K562 (cell line): Measurements from ENCODE around the gene C21orf58. TPM values are rescaled to one million over a fixed set of nuclear protein-coding genes. Genes with fewer than 3 reads are reported as not detected.

Source experiments
- CREB5 ChIP-seq: fragments of 250-450 bp; sonication (Bioruptor Pico); IDR thresholded peaks from 2 replicates; pipeline ENCODE4 v1.5.0; 2020; ENCODE audit warnings: mild to moderate bottlenecking
- FIP1L1 ChIP-seq: fragments of 200-400 bp; formaldehyde crosslinking; IDR thresholded peaks from 2 replicates; pipeline ENCODE4 v1.6.1; 2018; ENCODE audit warnings: mild to moderate bottlenecking, low read depth, low read length; ENCODE audit not compliant: poor library complexity, severe bottlenecking
- FOXJ3 ChIP-seq: sonication (generic); formaldehyde crosslinking; IDR thresholded peaks from 2 replicates; pipeline ENCODE4 v1.4.0; 2020; ENCODE audit warnings: mild to moderate bottlenecking, missing genetic modification reagents
- FUS ChIP-seq: fragments of 200-400 bp; formaldehyde crosslinking; optimal IDR thresholded peaks from 2 replicates; pipeline ENCODE3; 2017; ENCODE audit warnings: low read depth, low read length
- HLTF ChIP-seq: fragments of 450-650 bp; IDR thresholded peaks from 2 replicates; pipeline ENCODE4 v1.6.1; 2016
- KLF16 ChIP-seq: IDR thresholded peaks from 2 replicates; pipeline ENCODE4 v1.6.1; 2016; ENCODE audit warnings: antibody characterized with exemption
- MEIS2 ChIP-seq: fragments of 450-650 bp; IDR thresholded peaks from 2 replicates; pipeline ENCODE4 v1.6.1; 2014; ENCODE audit warnings: mild to moderate bottlenecking; ENCODE audit not compliant: partially characterized antibody
- MIER1 ChIP-seq: fragments of 450-650 bp; IDR thresholded peaks from 2 replicates; pipeline ENCODE4 v1.6.1; 2016; ENCODE audit warnings: antibody characterized with exemption, mild to moderate bottlenecking, low read depth
- MXD1 ChIP-seq: fragments of 250-450 bp; sonication (Bioruptor Pico); IDR thresholded peaks from 2 replicates; pipeline ENCODE4 v1.8.0; 2021; ENCODE audit warnings: borderline replicate concordance, mild to moderate bottlenecking, moderate library complexity; ENCODE audit not compliant: poor library complexity, severe bottlenecking
- NR4A1 ChIP-seq, 2 experiments: fragments of 250-450 bp in 1 of 2; fragments of 450-650 bp in 1 of 2; sonication (Bioruptor Pico) in 1 of 2; IDR thresholded peaks; 2 replicates each; pipeline versions ENCODE4 v1.4.0 to v1.6.1; 2016 to 2020; ENCODE audit warnings: mild to moderate bottlenecking in 2 of 2, missing compliant biosample characterization in 1 of 2, missing genetic modification characterization in 1 of 2, moderate library complexity in 1 of 2
- NRF1 ChIP-seq, 2 experiments: fragments of 450-650 bp; IDR thresholded peaks in 1 of 2; conservative IDR thresholded peaks in 1 of 2; 2 replicates each; pipeline ENCODE4 v1.6.1; 2014; ENCODE audit warnings: mild to moderate bottlenecking in 2 of 2
- PHB ChIP-seq: fragments of 250-450 bp; sonication (Bioruptor Pico); IDR thresholded peaks from 2 replicates; pipeline ENCODE4 v1.5.0; 2021
- RBM34 ChIP-seq: fragments of 200-400 bp; formaldehyde crosslinking; IDR thresholded peaks from 2 replicates; pipeline ENCODE4 v1.6.1; 2018; ENCODE audit warnings: low read length, borderline replicate concordance; ENCODE audit not compliant: insufficient read depth
- SAFB ChIP-seq: fragments of 200-400 bp; formaldehyde crosslinking; IDR thresholded peaks from 2 replicates; pipeline ENCODE4 v1.6.1; 2017; ENCODE audit warnings: low read depth, low read length, borderline replicate concordance
- SIRT6 ChIP-seq: IDR thresholded peaks from one replicate; pipeline ENCODE4 v1.6.1; 2012; ENCODE audit warnings: low read depth, mild to moderate bottlenecking, control low read depth, inconsistent platforms, low read length, moderate library complexity
- SIX5 ChIP-seq, 2 experiments: IDR thresholded peaks; 2 replicates each; pipeline ENCODE4 v1.6.1; 2011; ENCODE audit warnings: low read length in 2 of 2, borderline replicate concordance in 1 of 2, low read depth in 1 of 2, mild to moderate bottlenecking in 1 of 2, moderate library complexity in 1 of 2; ENCODE audit not compliant: insufficient read depth in 1 of 2
- SP2 ChIP-seq: IDR thresholded peaks from 2 replicates; pipeline ENCODE4 v1.6.1; 2011; ENCODE audit warnings: mild to moderate bottlenecking, low read depth, low read length, moderate library complexity; ENCODE audit not compliant: poor library complexity, severe bottlenecking; ENCODE audit errors: extremely low read depth
- TCF7L2 ChIP-seq: fragments of 150-350 bp; IDR thresholded peaks from 2 replicates; pipeline ENCODE4 v1.6.1; 2016; ENCODE audit warnings: low read depth, mild to moderate bottlenecking, low read length, moderate library complexity
- TFAP4 ChIP-seq: sonication (generic); formaldehyde crosslinking; IDR thresholded peaks from 2 replicates; pipeline ENCODE4 v1.8.0; 2022; ENCODE audit warnings: missing genetic modification reagents, mild to moderate bottlenecking, moderate library complexity, borderline replicate concordance
- THRA ChIP-seq: fragments of 450-650 bp; IDR thresholded peaks from 2 replicates; pipeline ENCODE4 v1.6.1; 2017; ENCODE audit warnings: mild to moderate bottlenecking, moderate library complexity
- ZNF277 ChIP-seq: fragments of 250-450 bp; sonication (Bioruptor Pico); IDR thresholded peaks from 2 replicates; pipeline ENCODE4 v1.8.0; 2022; ENCODE audit warnings: inconsistent platforms, mild to moderate bottlenecking, moderate library complexity, borderline replicate concordance
- ZNF507 ChIP-seq: conservative IDR thresholded peaks from 2 replicates; pipeline ENCODE4 v1.6.1; 2017; ENCODE audit warnings: missing genetic modification characterization, missing compliant biosample characterization
- ZNF668 ChIP-seq: fragments of 250-450 bp; sonication (Bioruptor Pico); IDR thresholded peaks from 2 replicates; pipeline ENCODE4 v1.8.0; 2022; ENCODE audit warnings: mild to moderate bottlenecking, inconsistent platforms
- polyA plus RNA-seq, 8 experiments: library from polyadenylated mRNA; depleted of rRNA in 4 of 8; stranded (reverse) in 5 of 8; unstranded in 3 of 8; fragments of >200 nt; fragmentation: Nextera tagmentation in 2 of 8; fragmentation: Illumina TruSeq in 1 of 8; extraction: Ambion mirVana in 2 of 8; extraction: Trizol in 1 of 8; gene quantifications; 2 replicates each; pipeline versions ENCODE4 v1.2.1 to v1.2.3, GENCODE V29; 2011 to 2014; ENCODE audit warnings: inconsistent platforms in 1 of 8, missing spikeins in 1 of 8
- total RNA-seq, 7 experiments: library from RNA; depleted of rRNA in 6 of 7; stranded (reverse); fragments of >200 nt in 6 of 7; fragmentation: Illumina TruSeq in 2 of 7; extraction: Trizol in 2 of 7; gene quantifications; 2 replicates each; pipeline versions ENCODE4 v1.2.1 to v1.2.3, GENCODE V29; 2011 to 2021; ENCODE audit warnings: low replicate concordance in 1 of 7

C21orf58 gene
- total and polyA plus RNA-seq, 9 of the 15 experiments (the other 6 are each of a cell fraction or from before 2014, with no cell fraction given) = 1.2 to 30.5 (median 12.4) TPM

- TF ChIP-seq CREB5 (CRISPR knock-in tag) = no peak
- no peak for TF ChIP-seq ZNF507
- no peak for TF ChIP-seq THRA
- TF ChIP-seq FIP1L1 = no peak
- TF ChIP-seq PHB (CRISPR knock-in tag) = no peak
- TF ChIP-seq HLTF = no peak
- TF ChIP-seq RBM34 = no peak
- no peak for TF ChIP-seq SIX5 (IDR thresholded peaks at IDR 0.05; ENCODE audit: borderline replicate concordance in 1 of 2, insufficient read depth in 1 of 2, low read depth in 1 of 2, low read length in 2 of 2)
- TF ChIP-seq KLF16 = no peak
- TF ChIP-seq NRF1 (conservative IDR thresholded peaks at IDR 0.05 in 1 of 2, IDR thresholded peaks at IDR 0.05 in 1 of 2) = peak; percentile 33 to 41; a peak in 1 of 4 replicates
- no peak for TF ChIP-seq SP2
- no peak for TF ChIP-seq FOXJ3 (CRISPR knock-in tag)
- TF ChIP-seq SAFB = no peak
- TF ChIP-seq MIER1 = no peak; the same call in 1 of the 2 replicates
- TF ChIP-seq ZNF277 (CRISPR knock-in tag) = no peak
- no peak for TF ChIP-seq SIRT6
- TF ChIP-seq TFAP4 (CRISPR knock-in tag) = peak; percentile 39; the same call in 1 of the 2 replicates
- TF ChIP-seq TCF7L2 = no peak
- no peak for TF ChIP-seq FUS
- TF ChIP-seq MEIS2 = peak; percentile 6
- TF ChIP-seq ZNF668 (CRISPR knock-in tag) = no peak
- no peak for TF ChIP-seq NR4A1 (CRISPR knock-in tag; IDR thresholded peaks at IDR 0.05)
- no peak; the same call in 1 of the 2 replicates for TF ChIP-seq NR4A1 (tag; IDR thresholded peaks at IDR 0.05)
- no peak for TF ChIP-seq MXD1 (CRISPR knock-in tag)
Measured at GRCh38 chr21:46294647-46295176, 29.0 kb downstream of the C21orf58 start (continued).
